ENCODE data around the gene HOPX.
"Not testable (repeated sequence)": the region's sequence is repeated elsewhere in the genome, so short reads cannot be mapped to it uniquely, and the experiment has no call there.

Gene HOPX

GRCh38 chr4:56689201-56689969, 8.3 kb upstream of the HOPX start:
- DNase-seq (ENCODE audit: insufficient read length, low spot score) (no peak), FAIRE-seq (no peak)

GRCh38 chr4:56688094-56688647, 7.1 kb upstream of the HOPX start:
- DNase-seq (ENCODE audit: insufficient read length, low spot score) (no peak), FAIRE-seq (no peak)

GRCh38 chr4:56686537-56687231, 5.6 kb upstream of the HOPX start:
- no peak for DNase-seq (ENCODE audit: insufficient read length, low spot score)
- FAIRE-seq, result no peak

- DNase-seq (ENCODE audit: insufficient read length, low spot score) (no peak), FAIRE-seq (no peak)
These were observed 3.4 kb upstream of the HOPX start for GRCh38 chr4:56684320-56685050.

GRCh38 chr4:56683455-56683854, 2.4 kb upstream of the HOPX start:
- FAIRE-seq (no peak), DNase-seq (ENCODE audit: insufficient read length, low spot score) (no peak)

GRCh38 chr4:56681853-56682525, 893 bp upstream of the HOPX start:
- DNase-seq (ENCODE audit: insufficient read length, low spot score) (no peak), FAIRE-seq (no peak)

- DNase-seq (ENCODE audit: insufficient read length, low spot score) (no peak), FAIRE-seq (no peak)
These were observed 830 bp downstream of the HOPX start for GRCh38 chr4:56680266-56680665.

- FAIRE-seq (no peak), DNase-seq (ENCODE audit: insufficient read length, low spot score) (no peak)
These were observed 3.4 kb downstream of the HOPX start for GRCh38 chr4:56677711-56678110.

- DNase-seq (ENCODE audit: insufficient read length, low spot score) (no peak), FAIRE-seq (no peak)
These were observed 6.1 kb downstream of the HOPX start for GRCh38 chr4:56674984-56675383.

- no peak for DNase-seq (ENCODE audit: insufficient read length, low spot score)
- no peak for FAIRE-seq
These were observed 9.2 kb downstream of the HOPX start for GRCh38 chr4:56671860-56672259.

GRCh38 chr4:56671373-56671772, 9.7 kb downstream of the HOPX start:
- FAIRE-seq, result no peak

GRCh38 chr4:56668267-56668666, 12.8 kb downstream of the HOPX start:
- no peak for DNase-seq (ENCODE audit: insufficient read length, low spot score)
- no peak for FAIRE-seq

More at GRCh38 chr4:56671373-56671772, 9.7 kb downstream of the HOPX start:
- no peak for DNase-seq (ENCODE audit: insufficient read length, low spot score)

GRCh38 chr4:56667396-56667795, 13.7 kb downstream of the HOPX start:
- FAIRE-seq; DNase-seq (ENCODE audit: insufficient read length, low spot score): not testable (repeated sequence)

- FAIRE-seq (no peak), DNase-seq (ENCODE audit: insufficient read length, low spot score) (no peak)
These were observed 14.8 kb downstream of the HOPX start for GRCh38 chr4:56666279-56666678.

- FAIRE-seq (no peak), DNase-seq (ENCODE audit: insufficient read length, low spot score) (no peak)
These were observed 15.3 kb downstream of the HOPX start for GRCh38 chr4:56665781-56666180.

- no peak for DNase-seq (ENCODE audit: insufficient read length, low spot score)
- FAIRE-seq, result no peak
These were observed 18.2 kb downstream of the HOPX start for GRCh38 chr4:56662782-56663468.

- no peak for DNase-seq (ENCODE audit: insufficient read length, low spot score)
- FAIRE-seq, result no peak
These were observed 21.1 kb downstream of the HOPX start for GRCh38 chr4:56659946-56660345.

- DNase-seq (ENCODE audit: insufficient read length, low spot score) (no peak), FAIRE-seq (no peak)
These were observed 22.6 kb downstream of the HOPX start for GRCh38 chr4:56658528-56658927.

GRCh38 chr4:56657818-56658217, 23.3 kb downstream of the HOPX start:
- FAIRE-seq, result no peak
- no peak for DNase-seq (ENCODE audit: insufficient read length, low spot score)

GRCh38 chr4:56657128-56657527, 24.0 kb downstream of the HOPX start:
- no peak for DNase-seq (ENCODE audit: insufficient read length, low spot score)
- FAIRE-seq, result no peak
